Fibroblast of skin of right biceps (primary cell): ENCODE results near the gene SAPCD2.
"Not testable (repeated sequence)": the region's sequence is repeated elsewhere in the genome, so short reads cannot be mapped to it uniquely, and the experiment has no call there.

ENCODE experiments used
- DNase-seq: peaks from one replicate; pipeline ENCODE4 v3.0.0-alpha.2; 2013

SAPCD2 gene

DNA sequence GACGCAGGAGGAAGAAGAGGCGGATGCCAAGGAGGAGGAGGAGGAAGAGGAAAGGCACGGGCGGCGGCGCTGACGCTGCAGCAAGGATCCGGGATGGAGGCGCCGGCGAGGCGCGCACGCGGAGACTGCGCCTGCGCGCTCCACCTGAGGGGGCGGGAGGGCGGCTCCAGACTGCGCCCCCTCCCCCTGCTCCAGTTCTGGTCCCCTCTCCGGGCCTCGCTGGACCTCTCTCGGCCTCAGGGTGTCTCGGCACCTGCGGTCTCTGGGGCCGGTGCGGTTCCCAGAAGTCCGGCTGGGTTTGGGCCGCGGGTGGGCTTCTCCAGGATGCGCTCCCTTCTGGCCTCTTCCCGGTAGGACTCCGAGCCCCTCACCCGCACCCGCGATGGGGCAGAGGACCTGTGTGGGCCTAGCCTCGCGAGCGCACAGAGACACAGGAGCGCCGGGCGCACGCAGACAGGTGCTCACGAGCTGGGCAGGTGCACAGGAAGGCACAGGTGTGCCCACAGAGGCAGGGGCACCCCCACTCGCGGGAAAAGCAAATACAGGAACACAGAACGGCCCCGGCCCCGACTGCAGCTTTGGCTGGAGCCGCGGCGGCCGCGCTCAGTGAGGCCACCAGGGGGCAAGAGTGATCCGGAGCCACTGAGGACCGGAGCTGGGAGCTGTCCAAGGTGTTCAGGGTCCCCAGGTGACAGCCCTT, 24.1 kb downstream of the SAPCD2 start, which contains the start of gene NPDC1:
Gene NPDC1 (minus strand): TSS at position 90 of the 700 bp plus-strand sequence. CDS start 188 bp downstream, outside the sequence.
- peak; percentile 62 for DNase-seq

DNA sequence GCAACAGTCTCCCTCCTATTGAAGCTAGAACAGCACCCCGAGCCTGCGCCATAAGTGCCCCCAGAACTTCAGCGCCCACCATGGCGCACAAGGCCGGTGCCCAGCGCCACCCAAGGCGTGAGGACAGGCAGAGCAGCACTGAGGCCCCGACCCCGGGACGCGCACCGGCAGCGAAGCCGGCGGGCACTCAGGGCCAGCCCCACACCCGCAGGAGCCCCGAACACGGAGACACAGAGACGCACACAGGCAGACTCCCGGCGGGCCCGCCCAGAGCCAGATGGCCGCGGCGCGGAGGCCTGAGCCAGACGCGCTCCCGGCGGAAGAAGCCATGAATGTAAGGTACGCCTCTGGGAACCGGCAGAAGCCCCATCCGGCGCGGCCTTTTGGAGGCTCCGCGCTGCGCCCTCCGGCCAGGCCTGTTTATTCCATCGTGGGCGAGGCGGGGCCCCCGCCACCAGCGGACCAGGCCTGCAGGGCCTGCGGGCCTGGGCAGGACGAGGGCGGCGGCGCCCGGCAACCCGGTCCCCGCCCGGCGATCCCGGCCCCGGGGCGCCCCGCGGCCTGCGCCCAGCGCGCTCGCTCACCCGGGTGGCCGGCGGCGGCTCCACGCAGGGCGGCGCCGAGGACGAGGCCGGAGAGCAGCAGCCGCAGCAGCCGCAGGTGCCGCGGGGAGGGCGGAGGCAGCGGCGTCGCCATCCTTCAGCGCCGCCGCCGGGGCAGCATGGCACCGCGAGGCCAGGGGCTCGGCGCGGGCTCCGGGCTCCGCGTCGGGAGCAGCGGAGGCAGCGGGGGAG, 24.9 kb downstream of the SAPCD2 start:
- DNase-seq, result peak; percentile 35

DNA sequence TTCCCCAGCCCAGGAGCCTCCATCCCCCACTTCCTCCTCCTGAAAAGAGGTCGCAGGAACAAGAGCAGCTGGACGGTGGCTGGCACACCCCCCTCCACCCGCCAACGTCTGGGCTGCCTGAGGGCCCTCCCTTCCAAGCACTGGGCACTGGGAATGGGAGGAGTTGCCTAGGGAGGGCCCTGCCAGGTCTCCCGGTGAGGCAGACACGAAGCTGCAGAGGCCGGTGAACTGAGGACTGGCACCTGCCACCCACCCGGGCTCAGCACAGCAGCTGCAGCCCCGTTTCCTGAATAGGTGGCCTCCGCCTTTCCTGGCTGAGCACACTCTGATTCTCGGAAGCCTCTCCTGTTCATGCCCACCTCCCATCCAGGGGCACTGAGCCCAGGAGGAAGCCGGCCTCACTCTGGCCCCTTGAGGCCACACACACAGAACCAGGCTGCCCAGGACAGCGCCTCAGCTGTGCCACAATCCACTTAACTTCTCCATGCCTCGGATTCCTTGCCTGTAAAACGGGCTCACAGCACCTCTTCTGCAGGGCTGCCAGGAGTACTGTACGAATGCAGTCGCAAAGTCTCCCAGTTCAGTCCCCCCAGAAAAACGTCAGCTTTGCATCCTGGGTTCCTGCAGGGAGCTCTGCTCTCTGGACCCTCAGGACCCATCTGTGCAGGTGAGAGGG, 25.7 kb downstream of the SAPCD2 start:
- no peak for DNase-seq

DNA sequence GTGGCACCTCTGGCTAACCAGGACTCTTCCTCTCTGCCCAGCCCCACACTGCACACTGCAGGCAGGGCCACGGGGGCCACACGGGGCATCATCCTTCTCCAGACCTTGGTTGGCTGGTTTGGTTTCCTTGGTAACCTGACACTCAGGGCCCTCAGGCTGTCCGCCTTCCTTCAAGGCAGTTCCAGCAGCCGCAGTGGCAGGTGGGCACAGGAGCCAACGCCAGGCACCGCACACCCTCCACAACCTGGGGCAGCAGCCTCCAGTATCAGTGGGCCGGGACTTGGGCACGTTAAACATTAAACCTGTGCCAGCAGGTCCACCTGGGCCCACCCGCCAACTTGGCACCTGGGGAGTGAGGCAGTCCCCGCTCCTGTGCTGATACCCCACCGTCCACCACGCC, 26.3 kb downstream of the SAPCD2 start:
- DNase-seq, result no peak

DNA sequence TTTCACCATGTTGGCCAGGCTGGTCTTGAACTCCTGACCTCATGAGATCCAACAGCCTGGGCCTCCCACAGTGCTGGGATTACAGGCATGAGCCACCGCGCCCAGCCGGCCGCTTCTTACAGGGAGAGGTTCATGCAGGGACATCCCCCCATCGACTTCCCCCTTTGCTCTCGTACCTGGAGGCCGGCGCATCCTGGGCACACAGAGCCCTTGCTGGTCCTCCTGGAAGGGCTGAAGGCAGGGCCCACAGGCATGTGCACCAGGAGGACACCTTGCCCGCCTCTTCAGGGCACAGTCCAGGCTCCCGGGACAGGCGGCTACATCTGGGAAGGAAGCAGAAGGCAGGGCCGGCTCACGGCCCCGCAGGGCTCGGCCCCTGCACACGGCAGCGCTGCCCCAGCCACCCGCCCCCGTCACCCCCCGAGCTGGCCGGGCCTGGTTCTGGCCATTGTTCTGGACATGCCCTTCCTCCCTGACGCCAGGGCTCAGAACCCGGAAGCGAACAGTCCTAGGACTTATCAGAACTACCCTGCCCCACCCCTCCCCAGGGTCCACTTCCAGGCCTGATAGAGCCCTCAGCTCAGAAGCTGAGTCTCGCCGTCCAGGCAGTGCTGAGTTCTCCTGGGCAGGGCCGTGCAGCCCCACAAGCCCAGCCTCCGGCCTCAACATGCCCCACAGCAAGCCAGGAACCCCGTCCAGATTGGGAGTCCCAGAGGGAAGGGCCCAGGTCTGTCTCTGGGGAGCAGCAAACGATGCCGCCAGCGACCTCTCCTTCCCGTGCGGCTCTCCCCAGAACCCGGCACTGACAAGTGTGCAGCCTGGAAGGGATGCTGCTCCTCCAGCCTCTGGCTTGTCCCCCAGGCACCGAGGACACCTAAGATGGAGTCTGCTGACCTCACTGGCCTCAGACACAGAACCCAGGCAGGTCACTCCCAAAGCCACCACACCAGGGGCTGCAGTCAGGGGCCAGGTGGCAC, 27.3 kb downstream of the SAPCD2 start:
- DNase-seq, result no peak

DNA sequence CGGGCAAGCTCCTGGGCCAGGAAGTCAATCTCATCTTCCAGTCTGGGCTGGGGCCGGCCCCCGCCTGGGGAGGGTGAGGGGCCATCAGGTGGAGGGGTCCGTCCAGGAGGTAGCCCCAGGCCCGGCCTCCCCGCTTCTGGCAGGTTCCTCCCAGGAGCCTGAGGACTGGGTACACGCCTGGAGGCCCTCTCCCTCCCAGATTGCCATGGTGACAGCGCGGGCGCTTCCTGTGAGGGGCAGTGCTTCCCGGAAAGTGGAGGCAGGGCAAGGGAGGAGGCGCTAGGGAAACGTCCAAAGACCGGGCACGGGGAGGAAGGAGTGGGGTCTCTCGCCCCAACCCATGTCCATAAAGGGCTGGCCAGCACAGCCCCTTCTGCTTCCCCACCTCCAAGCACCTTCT, 29.2 kb downstream of the SAPCD2 start:
- DNase-seq, result no peak

DNA sequence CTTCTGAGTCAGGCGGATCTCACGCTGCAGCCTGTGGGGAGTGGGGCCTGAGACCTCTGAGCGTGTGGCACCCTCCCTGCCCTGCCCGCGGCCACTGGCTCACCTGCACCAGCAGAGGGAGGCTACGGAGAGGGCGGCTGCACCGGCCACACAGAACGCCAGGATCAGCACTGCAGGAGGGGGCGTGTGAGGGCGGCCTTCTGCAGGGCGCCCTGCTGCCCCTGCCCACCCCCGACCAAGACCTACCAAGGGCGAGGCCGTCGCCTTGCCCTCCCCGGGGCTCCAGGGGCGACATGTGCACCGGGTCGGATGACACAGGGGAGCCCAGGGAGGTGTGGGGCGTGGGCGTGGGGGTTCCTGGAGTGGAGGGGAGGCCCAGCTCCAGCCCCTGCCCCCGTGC, 29.8 kb downstream of the SAPCD2 start:
- DNase-seq, result no peak

DNA sequence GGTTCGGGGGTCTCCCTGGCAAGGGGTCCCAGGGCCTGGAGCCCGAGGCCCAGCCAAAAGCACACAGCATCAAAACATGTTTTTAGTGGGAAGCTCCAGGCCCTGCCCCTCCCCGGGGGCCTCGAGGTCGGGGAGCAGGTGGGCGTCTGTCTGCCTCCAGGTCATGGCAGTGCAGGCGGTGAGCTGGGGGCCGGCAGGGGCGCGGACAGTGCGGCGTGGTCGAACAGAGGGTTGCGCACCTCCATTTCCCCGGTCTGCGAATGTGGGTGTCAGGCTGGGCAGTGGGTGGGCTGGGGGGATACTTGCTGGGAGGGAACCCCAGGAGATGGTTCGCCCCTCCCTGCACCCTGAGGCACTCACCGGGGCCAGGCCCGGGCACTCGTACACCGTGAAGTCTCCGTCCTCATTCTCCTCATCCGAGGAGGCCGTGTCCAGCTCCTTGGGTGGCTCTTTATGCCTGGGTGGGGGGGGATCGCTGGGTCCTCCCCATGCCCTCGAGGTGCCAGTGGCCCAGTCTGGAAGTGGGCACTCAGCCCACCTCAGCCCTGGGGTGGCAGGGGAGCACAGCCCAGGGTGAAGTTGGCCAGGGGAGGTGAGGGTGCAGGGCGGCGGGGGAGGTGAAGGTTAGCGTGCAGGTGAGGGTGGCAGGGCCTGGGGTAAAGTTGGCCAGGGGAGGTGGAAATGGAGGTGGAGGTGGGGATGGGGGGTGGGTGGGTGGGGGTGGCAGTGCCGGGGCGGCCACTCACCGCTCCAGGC, 30.6 kb downstream of the SAPCD2 start:
- DNase-seq, result no peak

DNA sequence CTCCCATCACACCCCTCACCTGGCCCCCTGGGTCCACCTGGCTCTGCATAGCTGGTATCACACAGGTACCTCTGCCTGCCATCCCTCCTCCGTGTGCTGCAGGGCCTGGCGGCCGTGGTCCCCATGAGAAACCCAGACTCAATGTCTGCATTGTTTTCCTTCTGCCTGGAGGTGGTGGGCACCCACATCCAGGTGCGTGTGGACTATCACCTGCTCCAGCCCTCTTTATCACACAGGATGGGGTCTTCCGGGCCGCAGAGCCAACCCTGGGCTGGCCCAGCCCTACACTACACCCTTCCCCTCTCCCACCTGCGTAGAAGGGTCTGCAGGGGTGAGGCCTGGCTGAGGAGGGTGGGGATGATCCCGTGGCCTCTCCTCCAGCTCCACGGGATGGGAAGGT, 31.4 kb downstream of the SAPCD2 start:
- DNase-seq, result no peak

DNA sequence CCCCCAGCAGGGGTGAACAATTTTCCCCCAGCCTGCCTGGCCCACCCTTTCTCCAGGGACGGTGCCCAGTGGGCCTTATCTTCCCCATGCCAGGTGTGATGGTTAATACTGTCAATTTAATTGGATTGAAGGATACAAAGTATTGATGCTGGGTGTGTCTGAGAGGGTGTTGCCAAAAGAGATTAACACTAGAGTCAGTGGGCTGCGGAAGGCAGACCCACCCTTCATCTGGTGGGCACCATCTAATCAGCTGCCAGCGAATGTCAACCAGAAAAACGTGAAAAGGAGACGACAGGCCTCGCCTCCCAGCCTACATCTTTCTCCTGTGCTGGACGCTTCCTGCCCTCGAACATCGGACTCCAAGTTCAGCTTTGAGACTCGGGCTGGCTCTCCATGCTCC, 32.9 kb downstream of the SAPCD2 start:
- no peak for DNase-seq

DNA sequence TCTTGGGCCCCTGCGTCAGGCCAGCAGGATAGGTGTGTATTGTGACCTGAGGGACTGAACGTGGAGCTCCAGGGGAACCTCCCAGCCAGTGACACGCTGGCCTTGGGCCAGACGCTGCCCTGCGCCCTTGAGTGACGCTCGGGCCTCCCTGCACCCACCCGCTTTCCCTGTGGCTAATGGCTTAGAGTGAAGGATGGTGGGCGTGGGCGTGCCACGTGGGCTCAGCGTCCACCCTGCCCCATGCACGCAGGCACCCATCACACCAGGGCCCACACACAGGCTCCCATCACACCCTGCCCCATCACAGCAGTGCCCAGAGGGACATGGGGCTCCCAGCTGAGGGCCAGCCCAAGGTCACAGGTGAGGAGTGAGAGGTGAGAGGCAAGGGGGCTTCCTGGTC, 33.3 kb downstream of the SAPCD2 start:
- DNase-seq, result no peak

DNA sequence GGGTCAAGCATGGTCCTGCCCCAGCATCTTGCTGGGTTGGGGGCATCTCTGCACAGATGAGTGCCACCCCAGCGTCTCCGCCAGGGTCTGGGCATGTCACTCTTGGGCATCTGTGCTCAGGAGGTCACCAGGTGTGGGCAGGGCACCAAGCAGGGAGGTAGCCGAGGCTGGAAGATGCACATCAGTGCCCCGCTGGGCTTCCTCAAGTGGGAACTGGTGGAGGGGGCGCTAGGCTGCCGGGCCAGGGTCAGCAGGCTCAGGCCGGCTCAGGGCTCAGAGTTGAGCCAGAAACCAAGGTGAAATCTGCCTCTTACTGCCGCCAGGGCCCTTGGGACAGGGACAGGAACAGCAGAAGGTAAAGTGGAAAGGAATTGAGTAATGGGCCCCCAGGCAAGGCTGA, 34.4 kb downstream of the SAPCD2 start:
- DNase-seq, result no peak

DNA sequence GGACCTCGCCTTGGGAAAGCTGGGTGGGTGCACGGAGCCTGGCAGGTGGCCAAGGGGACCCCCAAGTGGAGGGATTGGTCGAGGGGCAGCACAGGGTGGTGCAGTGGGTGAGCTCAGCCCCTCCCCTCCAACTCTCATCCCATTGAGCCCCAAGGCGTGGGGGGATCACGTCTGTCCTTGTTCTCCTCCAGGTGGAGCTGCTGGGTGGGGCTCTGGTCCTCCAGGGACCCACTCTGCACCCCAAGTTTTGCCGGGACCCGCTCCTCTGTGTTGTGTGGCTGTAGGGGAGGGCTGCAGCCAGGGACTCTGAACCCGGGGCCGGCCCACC, 34.9 kb downstream of the SAPCD2 start:
- DNase-seq, result no peak

DNA sequence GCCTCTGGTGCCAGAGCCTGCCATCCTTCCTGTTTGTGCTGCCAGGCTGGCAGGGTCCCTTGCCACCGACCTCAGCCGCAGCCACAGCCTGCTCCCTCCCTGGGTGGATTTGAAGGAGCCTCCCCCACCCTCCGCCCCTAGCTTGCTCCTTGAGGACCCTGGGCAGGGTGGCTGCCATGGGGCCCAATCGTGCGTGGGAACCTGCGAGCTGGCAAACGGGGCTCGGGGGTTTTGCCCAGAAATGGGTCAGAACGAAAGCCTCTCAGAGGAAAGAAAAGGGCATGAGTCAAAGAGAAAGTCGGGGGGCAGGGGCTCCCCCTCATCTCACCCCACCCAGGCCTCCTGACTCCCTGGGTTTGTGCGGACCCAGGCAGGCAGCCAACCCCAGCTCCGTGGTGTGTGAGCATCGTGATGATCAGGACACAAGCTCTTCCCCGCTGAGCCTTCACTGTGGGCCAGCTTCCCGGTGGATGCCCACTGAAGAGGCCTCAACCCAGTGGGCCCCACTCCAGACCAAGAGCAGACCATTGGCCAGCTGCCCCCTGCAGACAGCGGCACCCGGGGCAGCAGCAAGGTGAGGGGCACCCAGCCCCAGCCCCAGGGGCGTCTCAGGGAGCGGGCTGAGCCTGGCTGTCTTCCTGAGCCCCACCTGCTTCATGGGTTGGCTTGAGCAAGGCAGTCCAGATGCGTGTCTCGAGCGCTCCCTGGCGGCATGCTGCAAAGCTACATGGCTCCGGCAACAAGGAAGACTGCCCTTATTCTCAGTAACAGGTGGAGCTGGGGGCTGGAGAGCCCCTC, 35.4 kb downstream of the SAPCD2 start:
- DNase-seq, result peak; percentile 64

DNA sequence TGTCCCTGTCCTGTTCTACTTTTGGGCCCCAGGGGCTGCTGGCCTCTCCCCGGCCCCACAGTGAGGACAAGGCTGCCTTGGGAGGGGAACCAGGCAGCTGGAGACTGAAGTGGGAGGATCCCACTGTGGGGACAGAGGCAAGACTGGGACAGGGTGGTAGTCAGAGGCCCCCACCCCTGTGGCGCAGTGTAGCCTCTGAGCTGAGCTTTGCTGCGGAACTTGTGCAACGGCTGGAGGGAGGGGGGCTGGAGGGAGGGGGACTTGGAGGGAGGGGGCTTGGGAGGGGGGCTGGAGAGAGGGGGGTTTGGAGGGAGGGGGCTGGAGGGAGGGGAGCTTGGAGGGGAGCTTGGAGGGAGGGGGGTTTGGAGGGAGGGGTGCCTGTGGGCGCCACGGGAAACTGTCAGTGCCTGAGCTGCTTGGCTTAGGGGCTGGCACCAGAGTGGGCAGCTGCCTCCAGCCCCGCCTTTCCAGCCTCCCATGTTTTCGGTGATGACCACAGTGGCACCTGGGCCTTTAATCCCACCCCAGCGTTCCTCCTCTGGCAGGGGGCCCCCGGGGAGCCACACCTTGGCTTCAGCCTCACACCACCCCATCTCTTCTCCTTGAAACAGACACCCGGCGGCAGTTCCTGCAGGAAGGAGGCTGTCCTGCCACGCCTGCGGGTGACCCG, 36.2 kb downstream of the SAPCD2 start:
- DNase-seq, result no peak

DNA sequence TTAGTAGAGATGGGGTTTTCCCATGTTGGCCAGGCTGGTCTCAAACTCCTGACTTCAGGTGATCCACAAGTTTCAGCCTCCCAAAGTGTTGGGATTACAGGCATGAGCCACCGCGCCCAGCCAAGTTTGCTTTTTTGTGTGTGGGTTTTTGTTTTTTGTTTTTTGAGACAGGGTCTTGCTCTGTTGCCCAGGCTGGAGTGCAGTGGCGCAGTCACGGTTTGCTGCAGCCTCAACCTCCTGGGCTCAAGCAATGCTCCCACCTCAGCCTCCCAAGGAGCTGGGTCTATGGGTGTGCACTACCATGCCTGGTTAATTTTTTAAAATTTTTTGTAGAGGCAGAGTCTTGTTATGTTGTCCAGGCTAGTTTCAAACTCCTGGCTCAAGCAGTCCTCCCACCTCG, 36.9 kb downstream of the SAPCD2 start:
- not testable (repeated sequence) for DNase-seq

DNA sequence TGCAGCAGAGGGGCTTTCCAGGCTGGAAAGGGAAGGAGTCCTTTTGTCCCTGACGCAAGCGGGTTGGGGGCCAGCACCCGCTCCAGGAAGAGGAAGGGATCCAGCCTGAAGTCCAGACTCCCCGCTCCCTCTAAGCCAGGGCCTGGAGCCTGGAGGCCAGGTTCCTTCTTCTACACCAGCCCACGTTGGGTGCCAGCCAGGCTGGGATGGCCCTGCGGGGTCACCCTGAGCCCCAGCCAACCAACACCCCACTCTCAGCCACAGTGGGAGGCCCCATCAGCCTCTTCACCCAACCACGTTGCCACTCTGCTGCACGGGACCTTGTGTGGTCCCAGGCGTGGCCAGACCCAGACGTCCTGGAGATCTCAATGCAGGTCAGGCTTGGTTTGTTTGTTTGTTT, 37.5 kb downstream of the SAPCD2 start:
- no peak for DNase-seq

DNA sequence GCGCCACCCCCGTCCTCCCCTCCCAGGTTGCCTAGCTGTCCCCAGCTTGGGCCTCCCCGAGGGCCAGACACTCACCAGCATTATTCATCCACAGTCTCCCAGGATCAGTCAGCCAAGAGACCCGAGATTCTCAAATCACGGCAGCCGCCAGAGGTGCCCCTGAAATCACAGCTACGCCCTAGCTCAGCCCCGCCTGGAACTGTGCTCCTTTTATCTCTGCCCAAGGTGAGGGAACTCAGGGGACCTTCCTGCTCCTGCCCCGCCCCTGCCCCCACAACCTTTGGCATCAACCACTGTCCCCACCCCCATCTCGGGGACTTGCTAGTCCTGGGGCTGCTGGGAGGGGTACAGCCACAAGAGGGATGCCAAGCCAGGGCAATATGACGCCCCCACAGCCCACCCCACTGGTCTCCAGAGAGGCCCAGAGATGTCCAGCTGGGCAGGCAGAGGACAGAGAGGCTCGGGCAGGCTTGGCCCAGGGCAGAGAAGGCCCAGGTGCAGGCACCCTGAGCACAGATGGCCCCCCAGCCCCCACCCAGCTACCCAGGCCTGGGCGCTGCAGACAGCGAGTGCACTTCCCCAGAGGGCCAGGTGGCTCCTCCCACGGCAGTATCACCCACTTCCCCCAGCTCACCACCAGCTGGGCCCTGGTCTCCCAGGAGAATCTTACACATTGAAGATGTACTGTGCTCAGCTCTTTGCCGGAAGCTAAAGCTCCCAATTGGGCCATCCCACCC, 38.3 kb downstream of the SAPCD2 start, which contains the start of gene FUT7:
Gene FUT7 (minus strand): TSS at position 185 of the 737 bp plus-strand sequence. CDS start 97 bp downstream, at position 88.
- DNase-seq, result no peak
